Neural progenitor cell (in vitro differentiated cells): ENCODE measurements around the gene MAP3K19. TPM values are rescaled to one million over a fixed set of nuclear protein-coding genes. Genes with fewer than 3 reads are reported as not detected.
"Not testable (repeated sequence)": the region's sequence is repeated elsewhere in the genome, so short reads cannot be mapped to it uniquely, and the experiment has no call there.

ENCODE experiments used
- DNase-seq: peaks from one replicate; pipeline ENCODE4 v3.0.0-alpha.2; 2016; ENCODE audit warnings: low spot score
- H2AFZ ChIP-seq: fragments of 200-600 bp; sonication (generic); replicated peaks from 2 replicates; pipeline ENCODE4 v1.6.1; 2016; ENCODE audit warnings: antibody characterized with exemption
- H3F3A ChIP-seq: fragments of 200-600 bp; sonication (generic); 2 replicates; pipeline ENCODE4 v1.6.1; 2016; ENCODE audit warnings: antibody characterized with exemption, low read depth
- H3K27ac ChIP-seq: fragments of 200-600 bp; sonication (generic); 2 replicates; pipeline ENCODE4 v1.5.1; 2016; ENCODE audit warnings: mild to moderate bottlenecking
- H3K27me3 ChIP-seq: fragments of 200-600 bp; sonication (generic); 2 replicates; pipeline ENCODE4 v1.6.1; 2016; ENCODE audit warnings: mild to moderate bottlenecking, moderate library complexity
- H3K36me3 ChIP-seq: fragments of 200-600 bp; sonication (generic); 2 replicates; pipeline ENCODE4 v1.5.1; 2016
- H3K4me1 ChIP-seq: fragments of 200-600 bp; sonication (generic); 2 replicates; pipeline ENCODE4 v1.6.1; 2016; ENCODE audit warnings: mixed run types
- H3K4me2 ChIP-seq: fragments of 200-600 bp; sonication (generic); 2 replicates; pipeline ENCODE4 v1.6.1; 2016
- H3K4me3 ChIP-seq: fragments of 200-600 bp; sonication (generic); 2 replicates; pipeline ENCODE4 v1.5.1; 2016
- H3K79me2 ChIP-seq: fragments of 200-600 bp; sonication (generic); 2 replicates; pipeline ENCODE4 v1.6.1; 2016; ENCODE audit warnings: low read depth
- H3K9ac ChIP-seq: fragments of 200-600 bp; sonication (generic); 2 replicates; pipeline ENCODE4 v1.6.1; 2016
- H3K9me3 ChIP-seq: fragments of 200-600 bp; sonication (generic); 2 replicates; pipeline ENCODE4 v1.5.1; 2016; ENCODE audit warnings: low read depth
- H4K20me1 ChIP-seq: fragments of 200-600 bp; sonication (generic); 2 replicates; pipeline ENCODE4 v1.6.1; 2016; ENCODE audit warnings: low read depth
- H3K27ac Mint-ChIP-seq: 3 replicates; pipeline ENCODE4 v1.8.0; 2021; ENCODE audit warnings: mixed read lengths
- H3K27me3 Mint-ChIP-seq: 2 replicates; pipeline ENCODE4 v1.8.0; 2022; ENCODE audit warnings: low read depth, mild to moderate bottlenecking, inconsistent platforms, moderate library complexity, mixed read lengths; ENCODE audit not compliant: insufficient read depth
- H3K36me3 Mint-ChIP-seq: 3 replicates; pipeline ENCODE4 v1.8.0; 2021; ENCODE audit warnings: mixed read lengths
- H3K4me1 Mint-ChIP-seq: 3 replicates; pipeline ENCODE4 v1.8.0; 2021; ENCODE audit warnings: mixed read lengths
- H3K4me3 Mint-ChIP-seq: 3 replicates; pipeline ENCODE4 v1.8.0; 2021; ENCODE audit warnings: mild to moderate bottlenecking, moderate library complexity, mixed read lengths
- H3K9me3 Mint-ChIP-seq: 3 replicates; pipeline ENCODE4 v1.8.0; 2020; ENCODE audit warnings: mixed read lengths
- CTCF ChIP-seq: fragments of 200-600 bp; sonication (generic); IDR thresholded peaks from 2 replicates; pipeline ENCODE4 v1.5.1; 2017; ENCODE audit warnings: antibody characterized with exemption, mild to moderate bottlenecking
- EZH2 ChIP-seq: fragments of 200-600 bp; sonication (generic); IDR thresholded peaks from 2 replicates; pipeline ENCODE4 v1.6.1; 2017; ENCODE audit warnings: antibody characterized with exemption, mild to moderate bottlenecking, moderate library complexity
- EZH2phosphoT487 ChIP-seq: fragments of 200-600 bp; sonication (generic); IDR thresholded peaks from 2 replicates; pipeline ENCODE4 v1.6.1; 2017; ENCODE audit warnings: antibody characterized with exemption
- total RNA-seq: library from RNA; depleted of rRNA; stranded (reverse); fragments of >200 nt; gene quantifications from 2 replicates; pipeline ENCODE4 v1.2.3, GENCODE V29; 2015; ENCODE audit warnings: low replicate concordance

MAP3K19 gene
- total RNA-seq, 1 donor from 2014 or later: not detected

- peaks cover 11% of the 10 kb centered on the region for H3K9me3 Mint-ChIP-seq
- DNase-seq: no peak
- H3K4me1 Mint-ChIP-seq: no peaks in the 10 kb centered on the region
- Histone ChIP-seq H3K36me3 (peaks cover 9% of the 10 kb centered on the region), H3K27ac (no peak overlapping the region), H3K4me3 (no peak overlapping the region), H3K27me3 (no peaks in the 10 kb centered on the region), H2AFZ (no peak overlapping the region), H3K4me1 (no peaks in the 10 kb centered on the region), H3K9me3 (no peaks in the 10 kb centered on the region), H3K79me2 (peaks cover 38% of the 10 kb centered on the region), H4K20me1 (no peaks in the 10 kb centered on the region), H3F3A (no peaks in the 10 kb centered on the region), H3K9ac (no peak overlapping the region), H3K4me2 (no peak overlapping the region)
- no peak overlapping the region for H3K27ac Mint-ChIP-seq
- peaks cover 31% of the 10 kb centered on the region for H3K36me3 Mint-ChIP-seq
- H3K4me3 Mint-ChIP-seq: no peak overlapping the region
- TF ChIP-seq EZH2phosphoT487 (no peak), EZH2 (no peak), CTCF (no peak)
- peaks cover 2% of the 10 kb centered on the region for H3K27me3 Mint-ChIP-seq
Observed at GRCh38 chr2:135091681-135092080, 44.4 kb upstream of the MAP3K19 start.

GRCh38 chr2:135089597-135089996 is 42.4 kb upstream of the MAP3K19 start:
- not testable (repeated sequence) for H3F3A ChIP-seq, H2AFZ ChIP-seq, H3K27ac Mint-ChIP-seq, DNase-seq, H4K20me1 ChIP-seq, H3K4me1 ChIP-seq, H3K9ac ChIP-seq, H3K9me3 ChIP-seq, H3K27me3 Mint-ChIP-seq, H3K4me2 ChIP-seq, H3K27ac ChIP-seq, H3K36me3 ChIP-seq, H3K27me3 ChIP-seq, H3K4me3 Mint-ChIP-seq, H3K4me3 ChIP-seq, H3K4me1 Mint-ChIP-seq
- H3K9me3 Mint-ChIP-seq: peaks cover 11% of the 10 kb centered on the region
- peaks cover 58% of the 10 kb centered on the region for H3K79me2 ChIP-seq
- peaks cover 26% of the 10 kb centered on the region for H3K36me3 Mint-ChIP-seq

GRCh38 chr2:135086222-135086621 is 39.0 kb upstream of the MAP3K19 start:
- Histone ChIP-seq H3K27ac (no peak overlapping the region), H3K27me3 (no peaks in the 10 kb centered on the region), H3K79me2 (peaks cover 89% of the 10 kb centered on the region), H3K4me1 (no peaks in the 10 kb centered on the region), H3K36me3 (peaks cover 8% of the 10 kb centered on the region), H3K9ac (no peak overlapping the region), H3K4me2 (no peak overlapping the region), H4K20me1 (no peaks in the 10 kb centered on the region), H3K9me3 (no peaks in the 10 kb centered on the region), H3K4me3 (no peak overlapping the region), H3F3A (no peaks in the 10 kb centered on the region), H2AFZ (no peak overlapping the region)
- no peak for DNase-seq
- Mint-ChIP-seq H3K4me1 (no peaks in the 10 kb centered on the region), H3K27me3 (no peaks in the 10 kb centered on the region), H3K9me3 (peaks cover 32% of the 10 kb centered on the region), H3K4me3 (no peak overlapping the region), H3K27ac (no peak overlapping the region), H3K36me3 (peaks cover 36% of the 10 kb centered on the region)
- TF ChIP-seq EZH2phosphoT487 (no peak), CTCF (no peak), EZH2 (no peak)

- Histone ChIP-seq H3K79me2 (peaks cover 47% of the 10 kb centered on the region), H4K20me1 (no peaks in the 10 kb centered on the region), H3K36me3 (peaks cover 4% of the 10 kb centered on the region), H3K27me3 (no peaks in the 10 kb centered on the region), H3K9ac (no peak overlapping the region), H3K27ac (no peak overlapping the region), H3K4me1 (no peaks in the 10 kb centered on the region), H3K4me2 (no peak overlapping the region), H2AFZ (no peak overlapping the region), H3K9me3 (no peaks in the 10 kb centered on the region), H3F3A (no peaks in the 10 kb centered on the region), H3K4me3 (no peak overlapping the region)
- H3K4me3 Mint-ChIP-seq: no peak overlapping the region
- H3K4me1 Mint-ChIP-seq: no peaks in the 10 kb centered on the region
- peaks cover 58% of the 10 kb centered on the region for H3K9me3 Mint-ChIP-seq
- no peak for DNase-seq
- H3K27me3 Mint-ChIP-seq: no peaks in the 10 kb centered on the region
- H3K36me3 Mint-ChIP-seq: peaks cover 58% of the 10 kb centered on the region
- TF ChIP-seq EZH2: no peak
- no peak overlapping the region for H3K27ac Mint-ChIP-seq
Observed at GRCh38 chr2:135078417-135078816, 31.2 kb upstream of the MAP3K19 start.
